ENCODE measurements around the gene PLPPR3.

PLPPR3 gene

DNA sequence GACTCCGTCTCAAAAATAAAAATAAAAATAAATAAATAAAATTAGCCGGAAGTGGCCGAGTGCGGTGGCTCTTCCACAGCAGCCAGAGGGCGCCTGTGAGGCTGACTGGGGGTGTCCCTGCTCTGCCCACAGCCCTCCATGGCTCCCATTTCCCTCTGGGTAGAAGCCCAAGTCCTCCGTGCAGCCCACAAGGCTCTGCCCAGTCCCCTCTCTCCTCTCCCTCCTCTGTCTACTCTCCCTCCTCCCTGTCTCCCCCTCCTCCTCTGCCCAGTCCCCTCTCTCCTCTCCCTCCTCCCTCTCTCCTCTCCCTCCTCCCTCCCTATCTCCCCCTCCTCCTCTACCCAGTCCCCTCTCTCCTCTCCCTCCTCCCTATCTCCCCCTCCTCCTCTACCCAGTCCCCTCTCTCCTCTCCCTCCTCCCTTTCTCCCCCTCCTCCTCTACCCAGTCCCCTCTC lies 50.4 kb downstream of the PLPPR3 start:
- TF ChIP-seq, protein P1, sequence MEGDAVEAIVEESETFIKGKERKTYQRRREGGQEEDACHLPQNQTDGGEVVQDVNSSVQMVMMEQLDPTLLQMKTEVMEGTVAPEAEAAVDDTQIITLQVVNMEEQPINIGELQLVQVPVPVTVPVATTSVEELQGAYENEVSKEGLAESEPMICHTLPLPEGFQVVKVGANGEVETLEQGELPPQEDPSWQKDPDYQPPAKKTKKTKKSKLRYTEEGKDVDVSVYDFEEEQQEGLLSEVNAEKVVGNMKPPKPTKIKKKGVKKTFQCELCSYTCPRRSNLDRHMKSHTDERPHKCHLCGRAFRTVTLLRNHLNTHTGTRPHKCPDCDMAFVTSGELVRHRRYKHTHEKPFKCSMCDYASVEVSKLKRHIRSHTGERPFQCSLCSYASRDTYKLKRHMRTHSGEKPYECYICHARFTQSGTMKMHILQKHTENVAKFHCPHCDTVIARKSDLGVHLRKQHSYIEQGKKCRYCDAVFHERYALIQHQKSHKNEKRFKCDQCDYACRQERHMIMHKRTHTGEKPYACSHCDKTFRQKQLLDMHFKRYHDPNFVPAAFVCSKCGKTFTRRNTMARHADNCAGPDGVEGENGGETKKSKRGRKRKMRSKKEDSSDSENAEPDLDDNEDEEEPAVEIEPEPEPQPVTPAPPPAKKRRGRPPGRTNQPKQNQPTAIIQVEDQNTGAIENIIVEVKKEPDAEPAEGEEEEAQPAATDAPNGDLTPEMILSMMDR (IDR thresholded peaks at IDR 0.05; ENCODE audit: poor library complexity, severe bottlenecking), result no peak
- H3K27me3 ChIP-seq (ENCODE audit: insufficient read depth, poor library complexity, severe bottlenecking), result no peaks in the 10 kb centered on the region
- H3K9me3 ChIP-seq (ENCODE audit: severe bottlenecking), result no peaks in the 10 kb centered on the region
- H3K27ac ChIP-seq (ENCODE audit: poor library complexity, severe bottlenecking), result no peak overlapping the region
- DNase-seq (ENCODE audit: low spot score), result no peak
- peak; percentile 51; the same call in 1 of the 3 replicates for ATAC-seq (ENCODE audit: low read depth)
- no peak overlapping the region for H3K4me3 ChIP-seq (ENCODE audit: severe bottlenecking)
- H3K4me1 ChIP-seq (ENCODE audit: insufficient read depth, poor library complexity, severe bottlenecking), result no peaks in the 10 kb centered on the region
- H3K36me3 ChIP-seq (ENCODE audit: low read depth), result no peaks in the 10 kb centered on the region

DNA sequence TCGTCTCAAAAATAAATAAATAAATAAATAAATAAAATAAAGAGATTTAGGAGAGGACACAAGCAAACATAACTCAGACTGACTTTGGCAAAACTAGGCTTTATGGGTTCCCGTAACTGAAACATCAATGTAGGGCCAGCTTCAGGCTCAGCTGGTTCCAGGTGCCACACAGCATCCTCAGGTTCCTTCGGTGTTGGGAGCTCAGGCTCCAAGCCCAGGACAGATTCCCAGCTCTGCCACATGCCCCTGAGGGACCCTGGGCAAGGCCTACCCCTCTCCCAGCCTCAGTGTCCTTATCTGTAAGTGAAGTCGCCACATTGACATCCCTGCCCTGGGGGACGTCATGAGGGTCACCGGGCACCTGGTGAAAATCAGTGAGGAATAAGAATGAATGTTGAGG lies 52.1 kb downstream of the PLPPR3 start:
- DNase-seq (ENCODE audit: low spot score) (no peak), ATAC-seq (ENCODE audit: low read depth) (no peak)
- Histone ChIP-seq H3K4me3 (ENCODE audit: severe bottlenecking) (no peak overlapping the region), H3K27ac (ENCODE audit: poor library complexity, severe bottlenecking) (no peak overlapping the region), H3K9me3 (ENCODE audit: severe bottlenecking) (no peaks in the 10 kb centered on the region), H3K36me3 (ENCODE audit: low read depth) (no peaks in the 10 kb centered on the region), H3K4me1 (ENCODE audit: insufficient read depth, poor library complexity, severe bottlenecking) (no peaks in the 10 kb centered on the region), H3K27me3 (ENCODE audit: insufficient read depth, poor library complexity, severe bottlenecking) (no peaks in the 10 kb centered on the region)
- TF ChIP-seq, protein P1 (IDR thresholded peaks at IDR 0.05; ENCODE audit: poor library complexity, severe bottlenecking), result no peak

DNA sequence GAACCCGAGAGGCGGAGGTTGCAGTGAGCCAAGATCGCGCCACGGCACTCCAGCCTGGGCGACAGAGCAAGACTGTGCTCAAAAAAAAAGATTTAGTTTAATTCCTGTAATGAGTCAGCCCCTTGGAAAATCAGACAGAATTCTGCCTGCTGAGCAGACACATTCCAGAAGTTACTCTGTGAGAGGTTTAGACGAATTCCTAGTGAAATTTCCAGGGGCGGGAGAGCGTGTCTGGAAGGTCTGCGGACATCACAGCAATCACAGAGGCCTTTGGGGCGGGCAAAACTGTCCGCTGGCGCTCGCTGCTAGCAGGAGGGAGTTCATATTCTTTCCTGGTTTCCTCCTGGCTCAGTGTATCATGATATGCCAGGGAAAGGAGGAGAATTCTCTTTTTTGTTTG lies 53.3 kb downstream of the PLPPR3 start:
- DNase-seq (ENCODE audit: low spot score), result no peak
- ATAC-seq (ENCODE audit: low read depth), result no peak

DNA sequence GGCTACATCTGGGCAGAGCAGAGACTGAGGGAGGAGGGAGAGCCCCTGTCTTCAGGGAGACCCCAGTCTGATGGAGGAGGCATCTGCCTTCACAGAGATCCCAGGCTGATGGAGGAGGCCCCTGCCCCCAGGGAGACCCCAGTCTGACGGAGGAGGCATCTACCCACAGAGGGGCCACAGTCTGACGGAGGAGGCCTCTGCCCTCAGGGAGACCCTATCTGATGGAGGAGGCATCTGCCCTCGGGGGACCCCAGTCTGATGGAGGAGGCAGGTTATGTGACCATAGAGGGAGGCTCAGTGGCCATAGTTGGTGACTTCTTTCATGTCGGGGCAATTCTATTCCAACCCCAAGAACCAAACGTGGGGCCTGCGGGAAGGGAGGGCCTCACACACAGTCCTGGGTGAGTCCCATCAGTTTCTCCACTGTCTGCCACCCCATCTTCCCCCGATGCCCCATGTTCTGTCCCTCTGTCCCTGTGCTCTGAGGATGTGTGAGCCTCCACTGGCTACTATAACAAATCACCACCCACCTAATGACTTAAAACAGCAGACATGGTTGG lies 56.5 kb downstream of the PLPPR3 start:
- Histone ChIP-seq H3K36me3 (ENCODE audit: low read depth) (peaks cover 40% of the 10 kb centered on the region), H3K27ac (ENCODE audit: poor library complexity, severe bottlenecking) (no peak overlapping the region), H3K4me1 (ENCODE audit: insufficient read depth, poor library complexity, severe bottlenecking) (no peaks in the 10 kb centered on the region), H3K9me3 (ENCODE audit: severe bottlenecking) (no peaks in the 10 kb centered on the region), H3K27me3 (ENCODE audit: insufficient read depth, poor library complexity, severe bottlenecking) (no peaks in the 10 kb centered on the region), H3K4me3 (ENCODE audit: severe bottlenecking) (no peak overlapping the region)
- TF ChIP-seq, protein P1 (IDR thresholded peaks at IDR 0.05; ENCODE audit: poor library complexity, severe bottlenecking), result no peak
- no peak for ATAC-seq (ENCODE audit: low read depth)
- DNase-seq (ENCODE audit: low spot score), result no peak

More for the DNA sequence above, 53.3 kb downstream of the PLPPR3 start:
- Histone ChIP-seq H3K27ac (ENCODE audit: poor library complexity, severe bottlenecking) (no peak overlapping the region), H3K36me3 (ENCODE audit: low read depth) (peaks cover 11% of the 10 kb centered on the region), H3K4me3 (ENCODE audit: severe bottlenecking) (no peak overlapping the region), H3K9me3 (ENCODE audit: severe bottlenecking) (no peaks in the 10 kb centered on the region), H3K4me1 (ENCODE audit: insufficient read depth, poor library complexity, severe bottlenecking) (no peaks in the 10 kb centered on the region), H3K27me3 (ENCODE audit: insufficient read depth, poor library complexity, severe bottlenecking) (no peaks in the 10 kb centered on the region)
- TF ChIP-seq, protein P1 (IDR thresholded peaks at IDR 0.05; ENCODE audit: poor library complexity, severe bottlenecking), result no peak

DNA sequence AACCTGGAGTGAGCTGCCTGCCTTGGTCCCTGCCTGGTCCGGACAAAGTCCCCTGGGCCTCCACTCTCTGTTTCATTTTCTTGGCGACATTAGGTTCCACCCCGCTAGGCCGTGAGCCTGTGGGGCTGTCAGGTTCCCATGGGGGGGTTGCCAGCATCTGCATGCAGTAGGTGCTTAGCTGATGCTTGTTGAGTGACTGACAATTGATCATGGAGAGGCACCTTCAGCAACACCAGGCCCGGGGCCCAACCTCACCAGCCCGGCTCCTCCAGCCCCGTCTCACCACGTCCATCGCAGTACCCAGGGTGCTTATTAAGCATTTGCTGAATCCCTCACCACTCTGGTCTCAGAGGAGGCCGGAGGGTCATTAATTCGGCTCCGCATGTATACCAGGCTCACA lies 57.5 kb downstream of the PLPPR3 start:
- DNase-seq (ENCODE audit: low spot score) (no peak), ATAC-seq (ENCODE audit: low read depth) (no peak)
- Histone ChIP-seq H3K4me1 (ENCODE audit: insufficient read depth, poor library complexity, severe bottlenecking) (no peaks in the 10 kb centered on the region), H3K27me3 (ENCODE audit: insufficient read depth, poor library complexity, severe bottlenecking) (no peaks in the 10 kb centered on the region), H3K27ac (ENCODE audit: poor library complexity, severe bottlenecking) (no peak overlapping the region), H3K4me3 (ENCODE audit: severe bottlenecking) (no peak overlapping the region), H3K36me3 (ENCODE audit: low read depth) (peaks cover 50% of the 10 kb centered on the region), H3K9me3 (ENCODE audit: severe bottlenecking) (no peaks in the 10 kb centered on the region)
- TF ChIP-seq, protein P1 (IDR thresholded peaks at IDR 0.05; ENCODE audit: poor library complexity, severe bottlenecking), result no peak
